GM12878 (cell line): ENCODE results near the gene TEAD4. TPM values are rescaled to one million over a fixed set of nuclear protein-coding genes. Genes with fewer than 3 reads are reported as not detected.

Experiments
- CBX3 ChIP-seq: fragments of 200-600 bp; sonication (generic); IDR thresholded peaks from 2 replicates; pipeline ENCODE4 v1.6.1; 2016; ENCODE audit warnings: low read depth, borderline replicate concordance
- CBX5 ChIP-seq: sonication (generic); IDR thresholded peaks from 2 replicates; pipeline ENCODE4 v1.6.1; 2016; ENCODE audit warnings: low read depth, moderate library complexity, mild to moderate bottlenecking, inconsistent platforms
- CHD2 ChIP-seq: IDR thresholded peaks from 2 replicates; pipeline ENCODE4 v1.6.1; 2011; ENCODE audit warnings: low read depth, low read length, improper control_type of control experiment, borderline replicate concordance
- EGR1 ChIP-seq, 2 experiments: IDR thresholded peaks; 1 replicate in 1 of 2; 2 replicates in 1 of 2; pipeline ENCODE4 v1.6.1; 2011 to 2012; ENCODE audit warnings: low read depth in 2 of 2, low read length in 2 of 2, borderline replicate concordance in 1 of 2, mild to moderate bottlenecking in 1 of 2, moderate library complexity in 1 of 2
- ETV6 ChIP-seq, 2 experiments: fragments of 450-650 bp in 1 of 2; IDR thresholded peaks in 1 of 2; conservative IDR thresholded peaks in 1 of 2; 2 replicates each; pipeline ENCODE4 v1.6.1; 2014; ENCODE audit warnings: antibody characterized with exemption in 1 of 2, borderline replicate concordance in 1 of 2, low read depth in 1 of 2, mild to moderate bottlenecking in 1 of 2, moderate library complexity in 1 of 2
- KAT2A ChIP-seq: conservative IDR thresholded peaks from 2 replicates; pipeline ENCODE4 v1.6.1; 2011; ENCODE audit warnings: low read depth, low read length; ENCODE audit not compliant: control insufficient read depth
- KDM1A ChIP-seq: fragments of 200-600 bp; sonication (generic); IDR thresholded peaks from 2 replicates; pipeline ENCODE4 v1.6.1; 2016; ENCODE audit warnings: borderline replicate concordance
- NFYB ChIP-seq: IDR thresholded peaks from 2 replicates; pipeline ENCODE4 v1.6.1; 2011; ENCODE audit warnings: low read depth, mild to moderate bottlenecking, low read length, improper control_type of control experiment, moderate library complexity; ENCODE audit not compliant: insufficient read depth
- NR2C1 ChIP-seq: fragments of 450-650 bp; IDR thresholded peaks from 2 replicates; pipeline ENCODE4 v1.6.1; 2017; ENCODE audit warnings: antibody characterized with exemption, mild to moderate bottlenecking, moderate library complexity
- RAD21 ChIP-seq: IDR thresholded peaks from 2 replicates; pipeline ENCODE4 v1.6.1; 2011; ENCODE audit warnings: mild to moderate bottlenecking, low read depth, low read length, moderate library complexity; ENCODE audit not compliant: insufficient read depth
- RFX5 ChIP-seq: IDR thresholded peaks from 2 replicates; pipeline ENCODE4 v1.6.1; 2011; ENCODE audit warnings: low read depth, low read length, improper control_type of control experiment
- SP1 ChIP-seq: IDR thresholded peaks from one replicate; pipeline ENCODE4 v1.6.1; 2011; ENCODE audit warnings: low read depth, low read length
- SUPT20H ChIP-seq: IDR thresholded peaks from 2 replicates; pipeline ENCODE4 v1.6.1; 2011; ENCODE audit warnings: low read depth, mild to moderate bottlenecking, low read length, moderate library complexity, borderline replicate concordance; ENCODE audit not compliant: control insufficient read depth
- ZNF622 ChIP-seq: fragments of 450-650 bp; IDR thresholded peaks from 2 replicates; pipeline ENCODE4 v1.6.1; 2017; ENCODE audit warnings: mild to moderate bottlenecking, inconsistent platforms
- polyA plus RNA-seq, 11 experiments: library from polyadenylated mRNA; depleted of rRNA in 4 of 11; unstranded in 6 of 11; stranded (reverse) in 5 of 11; fragments of >200 nt; fragmentation: Nextera tagmentation in 4 of 11; fragmentation: Illumina TruSeq in 1 of 11; extraction: Ambion mirVana in 4 of 11; extraction: Trizol in 1 of 11; gene quantifications; 1 replicate in 1 of 11; 2 replicates in 10 of 11; pipeline versions ENCODE4 v1.2.1 to v1.2.3, GENCODE V29; 2011 to 2016; ENCODE audit warnings: inconsistent platforms in 2 of 11, missing spikeins in 2 of 11, low read depth in 1 of 11
- total RNA-seq, 4 experiments: library from RNA; depleted of rRNA in 3 of 4; stranded (reverse); fragments of >200 nt in 3 of 4; fragmentation: Illumina TruSeq in 1 of 4; extraction: Trizol in 1 of 4; gene quantifications; 2 replicates each; pipeline versions ENCODE4 v1.2.1 to v1.2.3, GENCODE V29; 2013 to 2021
- TF ChIP-seq, protein P1 (sequence below): fragments of 450-650 bp; IDR thresholded peaks from 2 replicates; pipeline ENCODE4 v1.6.1; 2018; ENCODE audit warnings: borderline replicate concordance, mild to moderate bottlenecking; ENCODE audit not compliant: partially characterized antibody

TEAD4 gene
- total and polyA plus RNA-seq, 10 of the 15 experiments (the other 5 are each of a cell fraction or from before 2014, with no cell fraction given): 0.04 to 0.68 (median 0.31) TPM; not detected in 4

DNA sequence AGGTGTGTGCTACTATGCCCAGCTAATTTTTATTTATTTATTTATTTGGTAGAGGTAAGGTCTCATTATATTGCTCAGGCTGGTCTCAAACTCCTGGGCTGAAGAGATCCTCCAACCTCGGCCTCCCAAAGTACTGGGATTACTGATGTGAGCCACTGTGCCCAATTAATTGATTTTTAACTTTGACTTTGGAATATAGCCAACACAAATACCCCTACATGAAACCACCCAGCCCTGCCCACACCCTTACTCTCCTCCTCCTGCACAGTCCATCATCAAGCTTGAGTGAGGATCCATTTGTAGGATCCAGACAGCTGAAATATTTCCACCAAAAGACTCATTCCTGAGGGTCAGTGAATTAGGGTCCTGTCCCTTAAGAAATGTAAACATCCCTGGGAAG, 3.3 kb upstream of the TEAD4 start (continued):
- TF ChIP-seq, protein P1, sequence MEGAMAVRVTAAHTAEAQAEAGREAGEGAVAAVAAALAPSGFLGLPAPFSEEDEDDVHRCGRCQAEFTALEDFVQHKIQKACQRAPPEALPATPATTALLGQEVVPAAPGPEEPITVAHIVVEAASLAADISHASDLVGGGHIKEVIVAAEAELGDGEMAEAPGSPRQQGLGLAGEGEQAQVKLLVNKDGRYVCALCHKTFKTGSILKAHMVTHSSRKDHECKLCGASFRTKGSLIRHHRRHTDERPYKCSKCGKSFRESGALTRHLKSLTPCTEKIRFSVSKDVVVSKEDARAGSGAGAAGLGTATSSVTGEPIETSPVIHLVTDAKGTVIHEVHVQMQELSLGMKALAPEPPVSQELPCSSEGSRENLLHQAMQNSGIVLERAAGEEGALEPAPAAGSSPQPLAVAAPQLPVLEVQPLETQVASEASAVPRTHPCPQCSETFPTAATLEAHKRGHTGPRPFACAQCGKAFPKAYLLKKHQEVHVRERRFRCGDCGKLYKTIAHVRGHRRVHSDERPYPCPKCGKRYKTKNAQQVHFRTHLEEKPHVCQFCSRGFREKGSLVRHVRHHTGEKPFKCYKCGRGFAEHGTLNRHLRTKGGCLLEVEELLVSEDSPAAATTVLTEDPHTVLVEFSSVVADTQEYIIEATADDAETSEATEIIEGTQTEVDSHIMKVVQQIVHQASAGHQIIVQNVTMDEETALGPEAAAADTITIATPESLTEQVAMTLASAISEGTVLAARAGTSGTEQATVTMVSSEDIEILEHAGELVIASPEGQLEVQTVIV: no peak
- no peak for TF ChIP-seq NR2C1
- TF ChIP-seq ZNF622: no peak
- no peak for TF ChIP-seq KAT2A
- no peak for TF ChIP-seq EGR1 (IDR thresholded peaks at IDR 0.05; ENCODE audit: borderline replicate concordance in 1 of 2, low read depth in 2 of 2, low read length in 2 of 2)
- TF ChIP-seq NFYB: no peak
- no peak for TF ChIP-seq RFX5
- no peak for TF ChIP-seq ETV6 (conservative IDR thresholded peaks at IDR 0.05 in 1 of 2, IDR thresholded peaks at IDR 0.05 in 1 of 2; ENCODE audit: borderline replicate concordance in 1 of 2, low read depth in 1 of 2)
- no peak for TF ChIP-seq KDM1A
- no peak for TF ChIP-seq CHD2
- no peak for TF ChIP-seq SP1
- no peak for TF ChIP-seq SUPT20H
- TF ChIP-seq CBX3: no peak
- no peak for TF ChIP-seq RAD21
- TF ChIP-seq CBX5: no peak
- TF ChIP-seq, all 136 proteins: peak for 0
